Hematopoietic multipotent progenitor cell treated with erythropoietin and hydrocortisone succinate and interleukin-3 and kit ligand, for 8 days (in vitro differentiated cells): ENCODE data around the gene KRTAP20-4.

Experiments
- DNase-seq: peaks from one replicate; pipeline ENCODE4 v3.0.0-alpha.2; 2015

The KRTAP20-4 gene

DNA sequence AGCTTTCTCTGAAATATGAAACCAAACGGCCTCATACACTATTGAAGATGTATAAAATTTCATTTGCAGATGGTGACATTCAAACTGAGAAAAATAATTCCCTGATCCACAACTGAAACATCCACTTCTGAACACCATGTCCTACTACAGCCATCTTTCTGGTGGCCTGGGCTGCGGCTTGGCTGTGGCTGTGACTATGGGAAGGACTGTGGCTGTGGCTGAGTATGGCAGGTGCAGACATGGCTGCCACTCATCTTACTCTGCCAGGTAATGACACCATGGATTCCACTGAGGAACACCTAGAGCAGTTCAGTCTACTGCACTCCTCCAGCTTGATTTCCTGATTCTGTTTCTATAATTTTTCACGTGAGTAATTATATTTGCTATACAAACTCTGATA is at the start of gene KRTAP20-4:
Gene KRTAP20-4 (plus strand): TSS at position 106 of the 400 bp plus-strand sequence.
- DNase-seq: no peak

DNA sequence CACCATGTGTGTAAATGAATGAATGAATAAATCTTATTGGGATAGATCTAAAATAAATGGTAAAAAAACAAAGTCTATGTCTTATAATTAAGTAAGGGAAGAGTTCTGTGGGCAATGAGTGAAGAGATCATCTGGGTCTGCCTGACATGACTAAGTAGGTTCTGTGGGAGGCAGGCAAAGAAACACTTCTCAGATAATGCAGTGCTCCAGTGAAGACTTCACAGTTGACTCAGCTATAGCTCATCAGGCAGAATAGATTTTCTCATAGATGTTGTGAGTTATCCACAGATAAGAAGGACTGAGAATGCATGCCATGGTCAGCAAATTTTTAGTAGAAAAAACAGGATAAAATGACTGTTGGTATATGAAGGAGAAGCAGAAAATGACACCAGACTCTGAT is 42.7 kb upstream of the KRTAP20-4 start:
- DNase-seq: no peak

DNA sequence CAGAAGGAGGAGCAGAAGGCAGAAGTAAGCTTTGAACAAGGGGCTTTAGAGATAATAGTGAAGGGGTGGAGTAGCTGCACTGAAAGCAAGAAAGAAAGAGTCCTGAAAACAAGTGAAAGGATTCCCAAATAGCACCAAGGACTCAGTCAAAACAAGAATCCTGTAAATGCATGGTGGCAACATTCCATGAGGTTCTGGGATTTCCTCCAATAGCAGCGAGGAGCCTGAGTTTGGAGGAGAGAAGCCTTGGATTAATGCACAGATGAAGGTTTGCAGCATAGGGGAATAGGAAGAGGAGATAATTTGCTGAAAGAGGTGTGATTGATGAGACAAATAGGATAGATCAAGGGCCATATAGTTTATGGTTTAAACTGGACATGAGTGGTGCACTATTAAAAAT is 41.1 kb upstream of the KRTAP20-4 start:
- DNase-seq: no peak

DNA sequence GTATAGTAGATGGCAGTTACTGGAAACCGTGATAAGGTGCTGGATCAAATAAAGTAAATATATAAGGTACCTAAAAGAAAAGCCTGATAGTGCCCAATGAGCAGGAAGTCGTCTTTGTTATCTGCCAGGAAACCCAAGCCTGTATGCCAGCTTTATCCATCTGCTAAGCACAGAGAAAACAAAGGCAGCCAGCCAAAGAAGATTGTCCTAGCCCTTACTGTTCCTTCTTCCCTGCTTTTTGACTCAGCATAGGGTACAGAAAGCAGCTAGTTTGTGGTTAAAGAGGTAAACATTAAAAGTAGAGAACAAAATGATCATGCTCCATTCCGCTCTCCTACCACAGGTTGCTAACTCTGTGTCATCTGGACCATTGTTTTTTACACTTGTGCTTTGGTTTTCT is 40.3 kb upstream of the KRTAP20-4 start:
- no peak for DNase-seq

DNA sequence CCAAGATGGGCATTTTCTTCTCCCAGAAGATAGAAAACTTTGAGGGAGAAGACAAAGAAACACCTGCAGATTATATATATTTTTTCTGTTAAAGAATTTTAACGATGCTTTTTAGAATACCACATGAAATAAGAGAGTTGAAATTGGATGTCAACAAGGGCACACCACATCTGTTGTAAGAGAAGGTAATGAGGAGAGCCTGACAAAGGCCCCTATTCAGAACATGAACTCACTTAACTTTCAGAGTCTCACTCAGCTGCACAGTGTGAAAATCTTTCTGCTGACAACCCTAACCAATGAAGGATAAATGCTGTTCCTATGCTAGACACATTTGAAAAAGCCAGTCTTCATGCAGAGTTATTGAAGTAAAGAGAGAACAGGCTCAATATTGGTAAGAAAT is 37.6 kb upstream of the KRTAP20-4 start:
- DNase-seq: no peak

DNA sequence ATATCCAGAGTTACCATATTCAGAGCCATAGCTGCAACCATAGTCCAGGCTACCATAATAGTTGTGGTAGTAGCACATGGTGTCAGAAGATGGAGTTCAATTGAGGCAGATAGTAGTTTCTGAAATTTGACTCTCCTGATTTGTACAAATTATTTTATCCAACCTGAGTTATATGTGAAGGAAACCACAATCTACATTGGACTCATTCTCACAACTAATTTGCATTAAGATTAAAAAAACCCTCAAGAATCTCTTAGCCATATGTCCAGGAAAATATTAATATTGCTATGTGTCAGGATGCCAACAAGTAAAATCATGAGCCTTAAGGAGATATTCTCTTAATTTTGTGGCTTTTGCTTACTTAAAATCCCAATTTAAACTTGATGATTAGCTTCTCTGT is 30.1 kb upstream of the KRTAP20-4 start, which contains the start of gene KRTAP22-2:
Gene KRTAP22-2 (minus strand): TSS at position 101 of the 400 bp plus-strand sequence.
- no peak for DNase-seq

DNA sequence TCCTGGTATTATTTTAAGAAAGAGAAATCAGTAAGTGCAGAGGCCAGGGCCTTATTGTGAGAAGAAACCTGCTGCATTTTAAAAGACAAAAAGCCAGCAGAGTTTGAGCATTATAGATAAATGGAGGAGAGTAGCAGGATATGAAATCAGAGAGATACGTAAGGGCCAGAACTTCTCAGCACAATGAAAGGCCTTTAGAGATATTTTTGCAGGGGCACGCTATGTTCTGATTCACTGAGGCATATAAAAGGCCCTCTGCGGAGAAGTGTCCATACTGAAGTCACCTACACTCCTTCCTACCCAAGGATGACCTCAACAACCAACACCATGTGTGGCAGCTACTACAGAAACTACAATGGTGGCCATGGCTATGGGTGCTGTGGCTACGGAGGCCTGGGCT is 28.3 kb upstream of the KRTAP20-4 start, which contains the start of gene KRTAP6-3:
Gene KRTAP6-3 (plus strand): TSS at position 301 of the 400 bp plus-strand sequence. CDS start 6 bp downstream, at position 307.
- no peak for DNase-seq

DNA sequence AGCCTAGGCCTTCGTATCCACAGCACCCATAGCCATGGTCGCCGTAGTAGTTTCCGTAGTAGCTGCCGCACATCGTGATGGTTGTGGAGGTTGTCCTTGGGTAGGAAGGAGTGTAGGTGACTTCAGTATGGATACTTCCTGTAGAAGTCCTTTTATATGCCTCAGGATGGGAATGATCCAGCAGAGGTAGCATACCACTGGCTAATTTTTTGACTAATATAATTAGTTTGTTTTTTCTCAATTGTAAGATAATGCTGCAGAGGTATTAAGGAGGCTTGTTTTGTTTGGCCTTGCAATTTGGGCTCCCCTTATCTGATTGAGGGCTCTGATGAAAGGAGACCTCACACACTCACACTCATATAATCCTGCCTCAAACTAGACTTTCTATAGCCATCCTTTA is 21.6 kb upstream of the KRTAP20-4 start, which contains the start of gene KRTAP6-2:
Gene KRTAP6-2 (minus strand): TSS at position 101 of the 400 bp plus-strand sequence. CDS start 28 bp downstream, at position 73.
- no peak for DNase-seq

DNA sequence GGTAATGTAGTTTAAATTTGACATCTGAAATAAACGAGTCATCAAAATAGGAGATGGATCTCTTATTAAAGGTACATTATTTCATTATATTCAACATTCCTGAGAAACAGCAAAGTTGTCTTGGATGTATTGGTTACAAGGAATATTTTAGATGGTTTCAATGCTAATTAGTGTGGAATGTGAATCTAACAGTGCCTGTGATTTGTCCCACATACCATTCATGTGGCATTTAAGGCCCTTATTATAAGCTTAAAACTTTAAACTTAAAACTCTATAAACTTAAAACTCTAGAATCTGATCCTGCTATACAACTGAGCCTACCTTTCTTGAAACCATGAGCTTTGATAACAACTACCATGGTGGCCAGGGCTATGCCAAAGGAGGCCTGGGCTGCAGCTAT is 19.6 kb upstream of the KRTAP20-4 start, which contains the start of gene KRTAP22-1:
Gene KRTAP22-1 (plus strand): TSS at position 301 of the 400 bp plus-strand sequence.
- no peak for DNase-seq

DNA sequence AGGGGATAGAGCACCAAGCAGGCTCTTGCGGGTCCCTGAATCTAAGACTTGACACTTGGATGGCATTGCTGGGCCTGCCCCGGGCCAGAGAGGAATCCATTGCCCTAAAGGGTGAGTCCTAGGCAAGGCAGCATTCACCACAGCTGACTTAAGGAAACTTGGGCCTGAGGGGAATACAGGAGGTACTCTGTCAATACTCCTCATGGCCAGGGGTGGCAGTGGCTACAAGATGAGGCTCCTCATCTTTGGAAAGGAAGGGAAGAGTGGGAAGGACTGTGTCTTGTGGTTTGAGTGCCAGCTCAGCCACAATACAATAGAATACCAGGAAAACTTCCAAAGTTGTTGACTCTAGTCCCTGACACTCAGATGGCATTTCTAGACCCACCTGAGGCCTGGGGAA is 14.5 kb upstream of the KRTAP20-4 start:
- no peak for DNase-seq

DNA sequence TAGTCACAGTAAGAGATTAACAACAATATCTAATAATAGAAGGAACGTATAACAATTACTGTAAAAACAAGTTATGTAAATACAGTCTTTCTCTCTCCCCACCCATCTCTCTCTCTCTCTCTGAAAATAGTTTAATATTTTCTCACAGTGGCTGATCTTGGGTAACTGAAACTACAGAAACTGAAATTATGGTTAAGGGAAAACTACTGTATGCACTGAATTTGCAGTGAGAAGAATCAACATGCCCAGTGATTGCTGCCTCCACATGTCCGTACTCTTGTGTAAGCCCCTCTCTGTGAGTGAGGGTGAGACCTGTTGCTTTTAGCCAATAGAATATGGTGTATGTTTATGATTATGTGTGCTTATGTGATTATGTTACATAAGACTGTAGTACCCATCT is 8.3 kb upstream of the KRTAP20-4 start:
- DNase-seq: no peak

DNA sequence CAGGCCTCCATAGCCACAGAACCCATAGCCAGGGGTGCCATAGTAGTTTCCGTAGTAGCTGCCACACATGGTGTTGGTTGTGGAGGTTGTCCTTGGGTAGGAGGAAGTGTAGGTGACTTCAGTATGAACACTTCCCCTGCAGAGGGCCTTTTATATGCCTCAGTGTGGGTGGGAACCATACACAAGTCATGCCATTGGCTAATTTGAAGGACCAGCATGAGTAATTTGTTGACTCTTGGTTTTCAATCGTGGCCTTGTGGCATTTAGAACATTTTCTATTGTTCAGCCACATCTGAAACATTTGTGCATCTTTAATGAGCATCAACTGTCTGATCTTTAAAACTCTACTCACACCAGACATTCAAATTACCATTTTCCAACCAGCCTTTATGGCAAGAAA is 6.6 kb upstream of the KRTAP20-4 start, which contains the start of gene KRTAP6-1:
Gene KRTAP6-1 (minus strand): TSS at position 95 of the 400 bp plus-strand sequence. CDS start 26 bp downstream, at position 69.
- DNase-seq: no peak

DNA sequence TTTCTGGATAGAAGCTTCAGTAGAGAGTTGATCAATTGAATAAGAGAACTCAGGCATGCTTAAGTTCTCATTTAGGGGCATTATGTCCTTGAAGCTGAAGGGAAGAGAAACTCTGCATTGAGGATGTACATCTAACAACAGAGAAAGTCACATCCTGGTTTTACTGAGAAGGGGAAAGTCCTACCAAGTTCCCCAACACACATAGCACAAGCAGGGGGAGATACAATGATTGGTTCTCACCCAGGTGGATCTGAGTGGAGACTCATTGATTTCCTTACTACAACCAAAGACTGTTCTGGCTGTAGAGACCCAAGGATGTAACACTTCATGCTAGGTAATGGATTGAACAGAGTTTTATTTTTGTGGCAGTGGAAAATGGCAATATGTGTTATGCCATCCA is 5.2 kb upstream of the KRTAP20-4 start:
- no peak for DNase-seq

DNA sequence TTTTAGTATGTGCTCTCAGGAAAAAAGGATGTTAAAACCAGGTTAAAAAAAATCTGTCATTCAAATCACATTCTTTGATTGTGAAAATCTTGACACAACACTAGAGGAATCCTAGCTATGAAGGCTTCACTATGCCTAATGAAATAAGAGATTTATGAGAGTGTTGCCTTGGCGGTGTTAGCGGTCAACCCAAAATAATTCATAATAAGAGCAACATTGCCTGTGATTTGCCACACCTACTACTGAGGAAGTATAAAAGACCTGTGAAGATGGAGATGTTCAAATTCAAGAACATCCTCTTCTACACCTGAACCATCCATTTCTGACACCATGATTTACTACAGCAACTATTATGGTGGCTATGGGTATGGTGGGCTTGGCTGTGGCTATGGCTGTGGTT is 4.3 kb upstream of the KRTAP20-4 start, which contains the start of gene KRTAP20-1:
Gene KRTAP20-1 (plus strand): TSS at position 301 of the 400 bp plus-strand sequence. CDS start 30 bp downstream, at position 331.
- no peak for DNase-seq

DNA sequence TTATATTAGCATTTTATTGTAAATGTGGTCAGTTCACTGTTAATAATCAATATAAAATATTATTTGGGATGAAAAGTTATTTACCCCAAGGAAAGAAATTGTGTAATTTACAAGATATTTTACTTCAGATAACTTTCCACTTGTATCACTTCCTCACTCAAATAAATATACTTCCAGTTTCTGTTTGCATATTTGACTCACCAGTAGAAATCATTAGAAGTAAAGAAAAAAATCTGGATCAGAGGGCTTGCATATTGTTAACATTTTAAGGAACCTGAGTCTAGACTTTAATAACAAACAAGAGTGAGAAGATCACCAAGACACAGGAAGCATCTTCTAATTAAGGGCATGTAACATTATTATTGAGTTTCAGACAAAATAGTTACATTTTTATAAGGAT is 347 bp upstream of the KRTAP20-4 start:
- DNase-seq: no peak

DNA sequence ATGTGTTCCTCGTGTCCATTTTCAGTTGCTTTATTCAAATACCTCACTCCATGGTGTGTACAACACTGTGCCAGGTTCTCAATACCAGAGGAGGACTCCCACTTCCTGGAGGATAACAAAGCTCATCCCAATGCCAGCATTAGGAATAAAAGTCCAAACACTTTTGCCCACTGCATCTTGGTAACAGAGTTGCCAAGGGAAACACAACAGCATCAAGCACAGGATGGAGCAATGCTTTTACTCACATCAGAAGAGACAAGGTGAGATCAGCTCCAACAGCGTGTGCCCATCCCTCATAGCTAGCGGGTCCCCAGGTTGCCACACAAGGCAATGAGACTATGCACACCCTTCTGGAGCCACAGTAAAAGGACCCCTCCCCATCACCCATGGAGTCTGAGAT is 2.9 kb downstream of the KRTAP20-4 start:
- no peak for DNase-seq

DNA sequence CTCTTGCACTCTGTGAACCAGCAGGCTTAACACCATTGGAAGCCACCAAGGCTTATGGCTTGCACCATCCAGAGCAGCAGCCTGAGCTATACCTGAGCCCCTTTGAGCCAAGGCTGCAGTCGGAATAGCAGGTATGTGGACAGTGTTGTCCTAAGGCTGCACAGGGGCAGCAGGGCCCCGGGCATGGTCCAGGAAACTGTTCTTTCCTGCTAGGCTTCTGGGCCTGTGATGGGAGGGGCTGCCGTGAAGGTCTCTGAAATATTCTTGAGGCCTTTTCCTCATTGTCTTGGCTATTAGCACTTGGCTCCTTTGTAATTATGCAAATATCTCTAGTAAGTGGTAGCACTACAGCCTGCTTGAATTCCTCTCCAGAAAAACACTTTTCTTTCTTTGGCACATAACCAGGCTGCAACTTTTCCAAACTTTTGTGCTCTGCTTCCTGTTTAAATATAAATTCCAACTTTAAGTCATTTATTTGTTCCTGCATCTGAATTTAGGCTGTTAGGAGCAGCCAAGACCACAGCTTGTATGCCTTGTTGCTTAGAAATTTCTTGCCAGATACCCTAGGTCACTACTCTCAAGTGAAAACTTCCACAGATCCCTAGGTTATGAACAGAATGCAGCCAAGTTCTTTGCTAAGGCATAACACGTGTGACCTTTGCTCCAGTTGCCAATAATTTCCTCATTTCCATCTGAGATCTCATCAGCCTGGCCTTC is 5.2 kb downstream of the KRTAP20-4 start:
- DNase-seq: no peak

DNA sequence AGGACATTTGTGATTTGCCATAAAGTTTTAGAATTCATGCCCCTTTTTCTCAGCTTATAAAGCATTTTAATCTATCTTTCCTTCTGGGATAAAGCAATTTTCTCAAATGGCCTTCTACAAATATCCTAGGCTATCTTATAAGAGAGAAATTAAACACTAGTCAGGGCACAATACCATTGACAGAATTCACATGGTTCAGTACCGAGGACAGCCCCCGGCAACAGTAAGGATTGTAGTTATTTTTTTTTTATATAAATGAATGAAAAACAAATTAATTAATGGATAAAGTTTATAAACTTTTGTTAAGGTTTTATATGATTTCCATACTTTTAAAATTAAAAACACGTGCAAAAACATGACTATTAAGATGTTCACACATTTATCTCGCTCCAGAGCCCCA is 7.7 kb downstream of the KRTAP20-4 start:
- no peak for DNase-seq

DNA sequence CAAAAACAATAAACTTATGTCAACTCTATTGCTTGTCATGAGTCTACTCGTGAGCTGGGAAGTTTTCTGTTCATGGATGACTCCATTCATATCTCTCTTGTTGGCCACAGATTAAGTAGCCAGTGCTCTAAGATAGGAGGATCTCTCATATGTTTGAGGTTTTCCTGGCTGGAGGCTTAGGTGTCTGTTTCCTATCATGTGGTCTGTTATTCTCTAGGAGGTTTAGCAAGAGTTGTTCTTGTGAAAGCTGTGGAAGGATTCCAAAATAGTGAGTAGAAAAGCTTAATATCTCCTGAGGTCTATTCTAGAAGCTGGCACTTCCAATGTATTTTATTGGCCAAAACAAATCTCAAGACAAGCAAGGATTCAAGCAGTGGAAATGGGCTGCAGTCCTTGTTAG is 8.8 kb downstream of the KRTAP20-4 start:
- no peak for DNase-seq

DNA sequence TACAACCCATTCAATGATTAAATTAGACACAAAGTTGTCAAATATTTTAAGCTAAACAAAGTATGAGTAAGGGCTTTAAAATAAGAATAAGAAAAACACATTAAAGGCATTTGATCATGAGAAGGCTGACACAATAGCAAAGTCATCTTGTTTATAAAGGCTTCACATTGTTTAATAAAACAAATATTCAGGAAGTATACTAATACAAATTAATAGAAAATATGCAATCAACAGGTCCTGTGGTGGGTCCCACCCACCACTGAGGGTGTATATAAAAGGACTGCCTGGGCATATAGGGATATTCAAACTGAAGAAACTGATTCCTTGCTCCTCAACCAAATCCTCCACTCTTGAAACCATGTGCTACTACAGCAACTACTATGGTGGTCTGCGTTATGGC is 14.5 kb downstream of the KRTAP20-4 start, which contains the start of gene KRTAP20-2:
Gene KRTAP20-2 (plus strand): TSS at position 301 of the 400 bp plus-strand sequence. CDS start 58 bp downstream, at position 359.
- no peak for DNase-seq

DNA sequence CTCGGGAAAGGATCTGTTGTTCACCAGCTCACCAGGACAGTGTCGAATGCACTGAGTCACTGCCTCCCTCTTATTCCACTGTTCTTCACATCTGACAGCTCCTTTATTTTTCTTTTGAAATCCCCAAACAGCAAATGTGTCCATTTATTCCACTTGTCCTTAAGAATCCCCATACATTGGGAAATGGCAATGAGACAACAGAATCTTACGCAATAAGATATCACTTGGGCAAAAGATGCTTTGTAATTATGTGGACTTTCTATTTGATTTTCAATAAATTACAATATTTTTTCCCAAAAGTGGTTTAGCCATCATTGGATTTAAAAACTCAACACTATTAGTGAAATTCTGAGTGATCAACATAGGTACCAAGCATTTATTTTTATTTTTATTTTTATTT is 18.3 kb downstream of the KRTAP20-4 start:
- no peak for DNase-seq

DNA sequence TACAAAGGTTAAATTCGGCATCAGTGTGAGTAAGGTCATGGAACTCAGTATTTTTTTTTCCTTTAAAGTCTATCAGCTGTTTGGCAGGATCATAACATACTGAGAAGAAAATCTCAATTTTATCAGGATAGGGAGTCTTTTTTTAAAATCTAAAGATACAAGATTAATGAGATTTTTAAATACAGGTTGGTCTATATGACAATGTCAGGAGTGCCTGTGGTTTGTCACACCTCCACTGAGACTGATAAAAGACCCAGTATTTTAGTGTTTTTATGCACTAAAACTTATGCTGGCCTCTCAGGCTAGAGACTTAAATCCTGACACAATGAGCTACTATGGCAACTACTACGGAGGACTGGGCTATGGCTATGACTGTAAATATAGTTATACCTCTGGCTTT is 22.1 kb downstream of the KRTAP20-4 start, which contains the start of gene KRTAP20-3:
Gene KRTAP20-3 (plus strand): TSS at position 301 of the 400 bp plus-strand sequence.
- DNase-seq: no peak

DNA sequence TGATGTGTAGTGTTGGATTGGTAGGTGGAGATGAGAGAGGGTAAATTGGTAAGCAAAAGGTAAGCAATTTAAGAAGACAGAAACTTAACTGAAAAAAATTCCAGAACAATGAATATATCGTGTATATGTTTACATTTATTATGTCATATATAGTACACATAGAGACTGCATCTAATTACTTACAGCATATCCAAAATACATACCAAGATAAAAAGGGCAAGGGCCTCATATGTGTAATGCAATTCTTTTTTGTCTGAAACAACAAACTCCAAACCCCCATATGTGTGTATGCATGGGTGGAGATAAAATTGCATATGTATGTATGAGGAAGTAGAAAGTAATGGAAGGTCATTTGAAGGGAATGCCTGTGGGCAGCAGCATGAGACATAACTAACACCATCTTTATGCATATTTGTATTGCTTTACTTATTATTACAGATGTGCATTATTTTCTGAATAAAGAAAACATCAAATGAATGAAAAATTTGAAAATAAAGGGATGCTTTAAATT is 26.5 kb downstream of the KRTAP20-4 start:
- DNase-seq: no peak

DNA sequence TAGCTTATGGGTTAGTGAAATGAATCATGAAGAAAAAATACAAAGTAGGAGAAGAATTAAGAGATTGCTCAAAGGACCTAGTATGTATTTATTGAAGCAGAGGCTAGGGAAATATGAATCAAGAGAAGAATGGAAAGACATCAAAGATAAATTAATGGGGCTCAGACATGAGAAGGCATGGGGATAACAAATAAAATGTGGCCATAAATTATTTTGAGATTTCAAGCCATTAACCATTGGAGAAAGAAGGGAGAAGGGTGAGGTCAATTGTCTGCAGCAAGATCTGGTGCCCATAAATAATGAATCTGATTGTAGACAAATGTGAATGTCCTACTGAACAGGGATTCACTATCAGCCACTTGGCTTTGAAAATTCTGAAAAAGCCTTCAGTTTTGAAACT is 32.5 kb downstream of the KRTAP20-4 start:
- DNase-seq: no peak
